VCaP (cell line): ENCODE measurements around the gene DALRD3.

ENCODE experiments used
- H3K27ac ChIP-seq: fragments of 450-650 bp; 2 replicates; pipeline ENCODE4 v1.5.1; 2017
- CTCF ChIP-seq: fragments of 450-650 bp; conservative IDR thresholded peaks from 2 replicates; pipeline ENCODE4 v1.5.1; 2017; ENCODE audit warnings: mild to moderate bottlenecking, moderate library complexity

DALRD3 gene

GRCh38 chr3:49021813-49022687, 3.7 kb upstream of the DALRD3 start, which contains the start of gene NDUFAF3:
Gene NDUFAF3, plus strand, starts transcription at chr3:49022121. Its CDS starts 24 bp downstream, at chr3:49022145.
- H3K27ac ChIP-seq: peak within 1 kb of the TSS; percentile 99
- peak; percentile 98 for TF ChIP-seq CTCF

GRCh38 chr3:49021213-49021812, 2.9 kb upstream of the DALRD3 start:
- peak overlapping the region; percentile 99 for H3K27ac ChIP-seq
- TF ChIP-seq CTCF: 0 out of 2 replicates have a peak, but pooled peaks have one; percentile 5

GRCh38 chr3:49020330-49021212, 2.2 kb upstream of the DALRD3 start:
- no peak for TF ChIP-seq CTCF
- peak overlapping the region; percentile 99 for H3K27ac ChIP-seq

GRCh38 chr3:49019941-49020329, 1.6 kb upstream of the DALRD3 start:
- TF ChIP-seq CTCF: no peak
- H3K27ac ChIP-seq: peak overlapping the region; percentile 99

GRCh38 chr3:49018707-49019006, 277 bp upstream of the DALRD3 start:
- H3K27ac ChIP-seq: peak overlapping the region; percentile 99
- TF ChIP-seq CTCF: no peak

- H3K27ac ChIP-seq: peak overlapping the region; percentile 99
- no peak for TF ChIP-seq CTCF
These were observed 980 bp downstream of the DALRD3 start for GRCh38 chr3:49017229-49017970.
